Trophoblast cell (in vitro differentiated cells and primary cell): ENCODE data around the gene ST6GALNAC4.

Source experiments
- DNase-seq, 2 donors: peaks; one replicate each; pipeline ENCODE4 v3.0.0-alpha.2; 2016
- H2AFZ ChIP-seq: 2 replicates; pipeline ENCODE4 v1.6.1; 2013; ENCODE audit warnings: low read length, moderate library complexity, mild to moderate bottlenecking; ENCODE audit not compliant: insufficient read depth, poor library complexity
- H2AK5ac ChIP-seq: 2 replicates; pipeline ENCODE4 v1.6.1; 2013; ENCODE audit warnings: mild to moderate bottlenecking, low read length
- H2BK120ac ChIP-seq: 2 replicates; pipeline ENCODE4 v1.6.1; 2013; ENCODE audit warnings: low read length, mild to moderate bottlenecking, moderate library complexity; ENCODE audit not compliant: insufficient read depth, poor library complexity
- H2BK12ac ChIP-seq: 2 replicates; pipeline ENCODE4 v1.6.1; 2013; ENCODE audit warnings: mild to moderate bottlenecking, low read length, moderate library complexity
- H2BK5ac ChIP-seq: 2 replicates; pipeline ENCODE4 v1.6.1; 2013; ENCODE audit warnings: low read length, low read depth, moderate library complexity, mild to moderate bottlenecking; ENCODE audit not compliant: poor library complexity
- H3K14ac ChIP-seq: 2 replicates; pipeline ENCODE4 v1.6.1; 2013; ENCODE audit warnings: mild to moderate bottlenecking, low read length
- H3K18ac ChIP-seq: 2 replicates; pipeline ENCODE4 v1.6.1; 2013; ENCODE audit warnings: mild to moderate bottlenecking, low read length
- H3K23ac ChIP-seq: 2 replicates; pipeline ENCODE4 v1.6.1; 2013; ENCODE audit warnings: low read length
- H3K27ac ChIP-seq: 2 replicates; pipeline ENCODE4 v1.5.1; 2013; ENCODE audit warnings: low read depth, mild to moderate bottlenecking, inconsistent platforms, low read length, moderate library complexity
- H3K27me3 ChIP-seq: 2 replicates; pipeline ENCODE4 v1.6.1; 2013; ENCODE audit warnings: inconsistent platforms, mild to moderate bottlenecking, low read length, moderate library complexity; ENCODE audit not compliant: insufficient read depth
- H3K36me3 ChIP-seq, 2 experiments: 1 replicate in 1 of 2; 2 replicates in 1 of 2; pipeline ENCODE4 v1.6.1; 2013; ENCODE audit warnings: low read length in 2 of 2, mild to moderate bottlenecking in 2 of 2, moderate library complexity in 1 of 2; ENCODE audit not compliant: insufficient read depth in 2 of 2, control insufficient read depth in 1 of 2
- H3K4ac ChIP-seq: 2 replicates; pipeline ENCODE4 v1.6.1; 2013; ENCODE audit warnings: low read depth, mild to moderate bottlenecking, low read length, moderate library complexity
- H3K4me1 ChIP-seq, 2 experiments: 1 replicate in 1 of 2; 2 replicates in 1 of 2; pipeline ENCODE4 v1.6.1; 2013; ENCODE audit warnings: low read length in 2 of 2, mild to moderate bottlenecking in 2 of 2, moderate library complexity in 1 of 2; ENCODE audit not compliant: insufficient read depth in 2 of 2, control insufficient read depth in 1 of 2
- H3K4me2 ChIP-seq: 2 replicates; pipeline ENCODE4 v1.6.1; 2013; ENCODE audit warnings: inconsistent platforms, mild to moderate bottlenecking, low read length, moderate library complexity
- H3K4me3 ChIP-seq: 2 replicates; pipeline ENCODE4 v1.5.1; 2013; ENCODE audit warnings: mild to moderate bottlenecking, low read depth, low read length, inconsistent platforms
- H3K79me1 ChIP-seq: one replicate; pipeline ENCODE4 v1.6.1; 2013; ENCODE audit warnings: low read length
- H3K79me2 ChIP-seq: 2 replicates; pipeline ENCODE4 v1.6.1; 2013; ENCODE audit warnings: low read length, mild to moderate bottlenecking; ENCODE audit not compliant: control insufficient read depth, insufficient read depth, poor library complexity
- H3K9ac ChIP-seq: 2 replicates; pipeline ENCODE4 v1.6.1; 2013; ENCODE audit warnings: mild to moderate bottlenecking, low read length
- H3K9me3 ChIP-seq: 2 replicates; pipeline ENCODE4 v1.6.1; 2013; ENCODE audit warnings: low read depth, mild to moderate bottlenecking, control low read depth, inconsistent platforms, low read length; ENCODE audit not compliant: insufficient read depth
- H4K12ac ChIP-seq: 2 replicates; pipeline ENCODE4 v1.6.1; 2013; ENCODE audit warnings: low read depth, mild to moderate bottlenecking, low read length, moderate library complexity
- H4K8ac ChIP-seq: 2 replicates; pipeline ENCODE4 v1.6.1; 2013; ENCODE audit warnings: low read depth, mild to moderate bottlenecking, low read length, moderate library complexity
- H4K91ac ChIP-seq: one replicate; pipeline ENCODE4 v1.6.1; 2013; ENCODE audit warnings: low read depth, mild to moderate bottlenecking, low read length, moderate library complexity
- WGBS: extraction: QIAGEN DNeasy Blood & Tissue Kit; methylation state at CpG from one replicate; pipeline ENCODE4 v1.1.7; 2013; ENCODE audit warnings: missing lambda C conversion rate; ENCODE audit not compliant: insufficient read length, insufficient coverage; ENCODE audit errors: extremely low coverage; 5-methylcytosine and 5-hydroxymethylcytosine counted together

ST6GALNAC4 gene

GRCh38 chr9:127930231-127931091, 13.6 kb upstream of the ST6GALNAC4 start, which contains the start of gene PIP5KL1:
TSS of gene PIP5KL1 (minus strand) at chr9:127930777. CDS start at chr9:127930752, 25 bp downstream.
- no peaks in the 10 kb centered on the region for H3K79me2 ChIP-seq
- DNase-seq: peak; percentile 77 to 85
- no CpG with 5 or more reads among the region's 70 CpGs for WGBS

GRCh38 chr9:127929625-127929979, 12.8 kb upstream of the ST6GALNAC4 start:
- no peak overlapping the region for H2AK5ac ChIP-seq
- no peak overlapping the region for H3K4me2 ChIP-seq
- no peak for DNase-seq
- H3K27ac ChIP-seq: no peak overlapping the region
- H2BK5ac ChIP-seq: no peak overlapping the region
- peaks cover 13% of the 10 kb centered on the region for H3K27me3 ChIP-seq
- H3K9ac ChIP-seq: no peak overlapping the region
- no peak overlapping the region for H3K18ac ChIP-seq
- no CpG with 5 or more reads among the region's 10 CpGs for WGBS
- H2BK120ac ChIP-seq: no peak overlapping the region
- peaks cover 5% of the 10 kb centered on the region for H3K9me3 ChIP-seq
- H3K79me1 ChIP-seq: peaks cover 5% of the 10 kb centered on the region
- no peak overlapping the region for H4K91ac ChIP-seq
- H2BK12ac ChIP-seq: no peak overlapping the region
- H3K4me1 ChIP-seq: peaks cover 14 to 26% of the 10 kb centered on the region in 2 experiments
- peak overlapping the region; percentile 52 for H3K4me3 ChIP-seq
- H3K23ac ChIP-seq: no peak overlapping the region
- no peak overlapping the region for H4K8ac ChIP-seq
- no peak overlapping the region for H2AFZ ChIP-seq
- H3K14ac ChIP-seq: no peak overlapping the region
- H3K36me3 ChIP-seq: peaks cover under 1% of the 10 kb centered on the region in 2 experiments
- H4K12ac ChIP-seq: no peak overlapping the region
- H3K4ac ChIP-seq: no peak overlapping the region
- no peaks in the 10 kb centered on the region for H3K79me2 ChIP-seq

More at GRCh38 chr9:127930231-127931091, 13.6 kb upstream of the ST6GALNAC4 start, which contains the start of gene PIP5KL1:
- Histone ChIP-seq H4K12ac (peak within 1 kb of the TSS; percentile 17), H3K27me3 (peaks cover 13% of the 10 kb centered on the region), H2BK120ac (no peak within 1 kb of the TSS), H3K18ac (no peak within 1 kb of the TSS), H3K9ac (no peak within 1 kb of the TSS), H3K4me2 (peak within 1 kb of the TSS; percentile 73), H2AFZ (peak within 1 kb of the TSS; percentile 43), H3K27ac (no peak within 1 kb of the TSS), H3K36me3 (peaks cover 8 to 9% of the 10 kb centered on the region in 2 experiments), H3K4ac (no peak within 1 kb of the TSS), H2AK5ac (peak within 1 kb of the TSS; percentile 16), H2BK5ac (no peak within 1 kb of the TSS), H3K4me1 (peaks cover 14 to 26% of the 10 kb centered on the region in 2 experiments), H3K9me3 (peaks cover 5% of the 10 kb centered on the region), H2BK12ac (no peak within 1 kb of the TSS), H3K14ac (no peak within 1 kb of the TSS), H3K23ac (no peak within 1 kb of the TSS), H3K4me3 (peak within 1 kb of the TSS; percentile 78), H4K8ac (peak within 1 kb of the TSS; percentile 36), H3K79me1 (peaks cover 5% of the 10 kb centered on the region), H4K91ac (no peak within 1 kb of the TSS)

- WGBS: no CpG with 5 or more reads among the region's 11 CpGs
- peaks cover 5% of the 10 kb centered on the region for H3K79me1 ChIP-seq
- peaks cover 13% of the 10 kb centered on the region for H3K27me3 ChIP-seq
- peaks cover 5% of the 10 kb centered on the region for H3K9me3 ChIP-seq
- H4K12ac ChIP-seq: no peak overlapping the region
- H2BK12ac ChIP-seq: no peak overlapping the region
- no peak overlapping the region for H3K4ac ChIP-seq
- no peak overlapping the region for H3K9ac ChIP-seq
- no peak overlapping the region for H2AFZ ChIP-seq
- H3K27ac ChIP-seq: no peak overlapping the region
- H3K4me1 ChIP-seq: peaks cover 14 to 26% of the 10 kb centered on the region in 2 experiments
- H3K4me2 ChIP-seq: no peak overlapping the region
- no peak overlapping the region for H4K8ac ChIP-seq
- no peak overlapping the region for H3K18ac ChIP-seq
- H2BK120ac ChIP-seq: no peak overlapping the region
- no peak overlapping the region for H2BK5ac ChIP-seq
- no peak overlapping the region for H3K23ac ChIP-seq
- H3K14ac ChIP-seq: no peak overlapping the region
- no peaks in the 10 kb centered on the region for H3K36me3 ChIP-seq
- no peaks in the 10 kb centered on the region for H3K79me2 ChIP-seq
- peak overlapping the region; percentile 52 for H3K4me3 ChIP-seq
- no peak overlapping the region for H2AK5ac ChIP-seq
- DNase-seq: no peak
- H4K91ac ChIP-seq: no peak overlapping the region
Measured at GRCh38 chr9:127928676-127929624, 12.1 kb upstream of the ST6GALNAC4 start.

- peaks cover 13% of the 10 kb centered on the region for H3K27me3 ChIP-seq
- DNase-seq: no peak
- no CpG with 5 or more reads among the region's 24 CpGs for WGBS
Measured at GRCh38 chr9:127927988-127928675, 11.3 kb upstream of the ST6GALNAC4 start.

More at GRCh38 chr9:127927988-127928675, 11.3 kb upstream of the ST6GALNAC4 start:
- Histone ChIP-seq H4K12ac (no peak overlapping the region), H3K9me3 (peaks cover 5% of the 10 kb centered on the region), H3K79me1 (peaks cover 5% of the 10 kb centered on the region), H2BK120ac (no peak overlapping the region), H3K4me1 (peaks cover 14 to 26% of the 10 kb centered on the region in 2 experiments), H3K79me2 (no peaks in the 10 kb centered on the region), H3K4ac (no peak overlapping the region), H3K36me3 (no peaks in the 10 kb centered on the region), H3K14ac (no peak overlapping the region), H2BK5ac (no peak overlapping the region), H3K9ac (no peak overlapping the region), H4K91ac (no peak overlapping the region), H3K23ac (no peak overlapping the region), H4K8ac (no peak overlapping the region), H2AFZ (no peak overlapping the region), H2BK12ac (no peak overlapping the region), H3K27ac (no peak overlapping the region), H3K4me2 (peak overlapping the region; percentile 54), H3K4me3 (no peak overlapping the region), H2AK5ac (no peak overlapping the region), H3K18ac (no peak overlapping the region)
